Measurements from ENCODE around the gene UVRAG. TPM values are rescaled to one million over a fixed set of nuclear protein-coding genes. Genes with fewer than 3 reads are reported as not detected.

UVRAG gene
- total RNA-seq, 1 donor from 2014 or later: 17.8 TPM

DNA sequence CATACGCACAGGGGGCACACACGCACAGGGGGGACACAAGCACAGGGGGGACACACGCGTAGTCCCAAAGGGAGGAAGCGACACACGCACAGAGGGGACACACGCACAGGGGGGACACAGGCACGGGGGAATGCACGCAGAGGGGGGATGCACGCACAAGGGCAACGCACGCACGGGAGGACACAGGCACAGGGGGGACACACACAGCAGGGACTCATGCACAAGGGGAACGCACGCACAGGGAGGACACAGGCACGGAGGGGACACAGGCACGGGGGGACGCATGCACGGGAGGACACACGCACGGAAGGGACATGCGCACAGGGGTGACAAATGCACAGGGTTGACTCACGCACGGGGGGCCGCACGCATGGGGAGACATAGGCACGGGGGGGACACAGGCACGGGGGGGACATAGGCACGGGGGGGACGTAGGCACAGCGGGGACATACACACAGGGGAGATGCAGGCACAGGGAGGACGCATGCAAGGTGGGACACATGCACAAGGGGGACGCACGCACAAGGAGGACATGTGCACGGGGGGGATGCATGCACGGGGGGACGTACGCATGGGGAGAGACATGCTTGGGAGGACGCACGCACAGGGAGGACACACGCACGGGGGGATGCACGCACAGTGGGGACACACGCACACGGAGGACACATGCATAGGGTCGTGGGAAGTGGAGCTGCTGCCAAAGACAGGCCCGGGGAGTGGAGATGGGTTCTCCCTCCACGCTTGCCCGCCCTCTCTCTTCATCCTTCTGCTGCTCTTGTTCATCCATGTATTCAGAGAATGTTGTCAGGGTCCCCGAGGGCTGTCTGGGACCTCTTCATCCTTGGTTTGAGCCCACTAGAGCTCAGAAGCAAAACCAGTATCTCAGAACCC lies 350.1 kb downstream of the UVRAG start:
- TF ChIP-seq CTCF (IDR thresholded peaks at IDR 0.05; ENCODE audit: partially characterized antibody, unreplicated experiment): no peak
- H3K9me3 Mint-ChIP-seq (ENCODE audit: unreplicated experiment): peaks cover 2% of the 10 kb centered on the region
- H3K36me3 Mint-ChIP-seq (ENCODE audit: unreplicated experiment): no peaks in the 10 kb centered on the region
- peaks cover 2% of the 10 kb centered on the region for H3K4me1 Mint-ChIP-seq (ENCODE audit: low read depth, unreplicated experiment)
- DNase-seq: no peak
- no peak overlapping the region for H3K4me3 Mint-ChIP-seq (ENCODE audit: unreplicated experiment)
- H3K27me3 Mint-ChIP-seq (ENCODE audit: unreplicated experiment): peaks cover 8% of the 10 kb centered on the region
- no peak overlapping the region for H3K27ac Mint-ChIP-seq (ENCODE audit: unreplicated experiment)

DNA sequence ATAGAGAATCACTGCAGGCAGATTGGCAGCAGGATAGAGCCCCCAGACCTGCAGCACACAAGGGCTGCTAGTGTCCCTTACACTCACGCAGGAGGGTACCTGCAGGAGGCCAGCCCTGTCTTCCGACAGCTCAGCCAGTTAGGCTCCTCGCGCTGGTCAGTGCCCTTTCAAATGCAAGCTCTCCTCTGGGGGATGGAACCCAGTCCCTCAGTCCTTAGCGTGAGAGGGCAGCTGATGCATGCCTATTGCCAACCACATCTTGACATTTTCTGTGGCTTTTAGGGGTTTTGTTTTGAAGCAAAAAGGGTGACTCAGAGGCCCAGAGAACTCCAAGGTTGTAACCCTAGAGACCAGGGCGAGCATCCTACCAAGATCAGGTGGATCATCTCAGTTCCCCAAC lies 351.3 kb downstream of the UVRAG start:
- DNase-seq: no peak
- Mint-ChIP-seq H3K27me3 (ENCODE audit: unreplicated experiment) (peaks cover 8% of the 10 kb centered on the region), H3K4me1 (ENCODE audit: low read depth, unreplicated experiment) (peaks cover 2% of the 10 kb centered on the region), H3K4me3 (ENCODE audit: unreplicated experiment) (no peak overlapping the region), H3K36me3 (ENCODE audit: unreplicated experiment) (no peaks in the 10 kb centered on the region), H3K9me3 (ENCODE audit: unreplicated experiment) (peaks cover 2% of the 10 kb centered on the region), H3K27ac (ENCODE audit: unreplicated experiment) (no peak overlapping the region)
- TF ChIP-seq CTCF (IDR thresholded peaks at IDR 0.05; ENCODE audit: partially characterized antibody, unreplicated experiment): no peak

DNA sequence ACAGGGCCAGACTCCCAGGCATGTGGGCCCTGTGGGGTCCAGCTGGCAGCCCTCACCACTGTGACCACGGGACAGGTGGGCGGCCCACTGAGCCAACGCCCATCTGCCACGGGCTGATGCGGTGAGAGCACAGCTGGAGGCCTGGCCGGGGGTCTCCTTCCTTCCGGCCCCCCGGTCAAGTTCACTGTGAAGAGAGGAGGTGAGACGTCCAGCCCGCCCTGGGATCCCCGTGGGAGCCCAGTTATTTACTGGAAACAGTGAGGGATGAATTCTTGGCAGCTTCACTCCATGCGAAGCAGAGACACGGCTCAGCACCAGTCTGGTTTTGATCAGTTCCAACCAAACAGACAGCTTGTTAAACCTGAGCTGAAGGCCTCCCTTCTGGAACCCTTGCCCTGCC lies 352.6 kb downstream of the UVRAG start:
- Mint-ChIP-seq H3K36me3 (ENCODE audit: unreplicated experiment) (no peaks in the 10 kb centered on the region), H3K4me3 (ENCODE audit: unreplicated experiment) (no peak overlapping the region), H3K4me1 (ENCODE audit: low read depth, unreplicated experiment) (no peaks in the 10 kb centered on the region), H3K27me3 (ENCODE audit: unreplicated experiment) (peaks cover 11% of the 10 kb centered on the region), H3K9me3 (ENCODE audit: unreplicated experiment) (peaks cover 2% of the 10 kb centered on the region), H3K27ac (ENCODE audit: unreplicated experiment) (no peak overlapping the region)
- no peak for DNase-seq
- no peak for TF ChIP-seq CTCF (IDR thresholded peaks at IDR 0.05; ENCODE audit: partially characterized antibody, unreplicated experiment)

GRCh38 chr11:76169473-76169896 lies 354.5 kb downstream of the UVRAG start:
- Mint-ChIP-seq H3K27ac (ENCODE audit: unreplicated experiment) (no peak overlapping the region), H3K4me1 (ENCODE audit: low read depth, unreplicated experiment) (peaks cover 2% of the 10 kb centered on the region), H3K36me3 (ENCODE audit: unreplicated experiment) (peaks cover 4% of the 10 kb centered on the region), H3K9me3 (ENCODE audit: unreplicated experiment) (peaks cover 6% of the 10 kb centered on the region), H3K27me3 (ENCODE audit: unreplicated experiment) (peaks cover 15% of the 10 kb centered on the region), H3K4me3 (ENCODE audit: unreplicated experiment) (no peak overlapping the region)
- no peak for TF ChIP-seq CTCF (IDR thresholded peaks at IDR 0.05; ENCODE audit: partially characterized antibody, unreplicated experiment)
- no peak for DNase-seq

GRCh38 chr11:76170468-76170867 lies 355.5 kb downstream of the UVRAG start:
- Mint-ChIP-seq H3K27ac (ENCODE audit: unreplicated experiment) (no peak overlapping the region), H3K36me3 (ENCODE audit: unreplicated experiment) (peaks cover 5% of the 10 kb centered on the region), H3K9me3 (ENCODE audit: unreplicated experiment) (peaks cover 5% of the 10 kb centered on the region), H3K4me1 (ENCODE audit: low read depth, unreplicated experiment) (peaks cover 3% of the 10 kb centered on the region), H3K4me3 (ENCODE audit: unreplicated experiment) (no peak overlapping the region), H3K27me3 (ENCODE audit: unreplicated experiment) (peaks cover 16% of the 10 kb centered on the region)
- no peak for DNase-seq
- TF ChIP-seq CTCF (IDR thresholded peaks at IDR 0.05; ENCODE audit: partially characterized antibody, unreplicated experiment): no peak

Data from glutamatergic neuron (in vitro differentiated cells).